Stimulated activated CD4-positive, alpha-beta T cell treated with anti-CD3 and anti-CD28 coated beads, Interleukin-1b, Interleukin-23, amount 100 ng/mL, for 4 hours (primary cell): Measurements from ENCODE around the gene TMEM72.

Experiments used
- DNase-seq, 2 donors: peaks; one replicate each; pipeline ENCODE4 v3.0.0-alpha.2; 2020; ENCODE audit warnings: low read depth in 2 of 2

TMEM72 gene

DNA sequence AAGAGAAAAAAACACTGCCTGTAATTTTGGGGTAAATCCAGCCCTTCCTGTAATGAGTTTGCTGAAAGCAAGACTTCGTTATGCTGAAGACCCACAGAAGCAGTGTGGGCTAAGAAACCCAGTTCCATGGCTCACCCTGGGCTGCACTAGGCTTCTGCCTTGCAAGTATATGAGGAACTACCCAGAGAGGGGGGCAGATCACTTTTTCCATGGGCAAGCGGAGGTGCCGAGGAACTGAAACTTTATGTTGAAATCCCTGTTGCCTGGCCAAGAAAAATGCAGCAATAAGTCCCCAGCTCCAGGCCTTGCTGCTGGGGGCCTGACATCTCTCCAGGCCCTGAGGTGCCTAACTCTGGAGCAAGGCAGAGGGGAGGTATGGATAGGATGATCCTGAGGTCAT is 57.0 kb downstream of the TMEM72 start:
- DNase-seq: no peak

DNA sequence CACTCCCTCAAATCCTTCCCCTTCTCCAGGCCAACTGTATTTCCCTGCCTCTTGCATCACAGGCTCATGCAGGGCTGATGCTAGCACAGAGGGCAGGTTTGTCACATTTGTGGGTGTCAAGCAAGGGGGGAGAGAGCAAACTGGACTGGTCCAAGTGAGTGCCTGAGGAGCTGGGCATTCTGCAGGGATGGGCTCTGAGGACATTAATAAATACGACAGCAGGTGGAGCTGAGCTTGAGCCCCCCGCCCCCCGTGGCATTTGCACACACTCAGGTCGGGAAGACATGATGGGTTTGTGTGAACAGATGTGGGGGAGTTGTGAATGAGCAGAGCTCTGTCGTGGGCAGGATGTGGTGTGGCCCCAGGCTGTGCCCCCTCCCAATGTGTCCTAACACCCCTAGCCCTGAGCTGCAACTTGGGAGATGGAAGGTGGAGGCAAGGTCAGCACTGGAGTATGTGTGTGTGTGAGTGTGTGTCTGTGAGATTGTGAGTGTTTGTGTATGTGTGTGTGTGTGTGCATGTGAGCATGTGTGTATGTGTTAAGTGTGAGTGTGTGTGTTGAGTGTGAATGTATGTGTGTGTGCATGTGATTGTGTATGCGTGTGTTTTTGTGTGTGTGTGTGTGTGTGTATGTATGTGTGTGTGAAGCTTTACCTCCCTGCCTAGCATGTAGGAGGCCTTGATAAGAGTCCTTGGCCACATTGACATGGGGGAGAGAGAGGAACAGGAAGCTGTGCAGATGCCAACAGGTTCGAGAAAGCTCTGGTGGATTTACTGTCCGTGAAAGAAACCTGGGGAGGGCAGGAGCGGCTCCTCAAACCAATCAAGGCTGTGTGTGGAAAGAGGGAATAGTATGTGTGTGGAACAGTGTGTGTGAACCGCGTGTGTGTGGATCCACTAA is 57.6 kb downstream of the TMEM72 start:
- DNase-seq: no peak

DNA sequence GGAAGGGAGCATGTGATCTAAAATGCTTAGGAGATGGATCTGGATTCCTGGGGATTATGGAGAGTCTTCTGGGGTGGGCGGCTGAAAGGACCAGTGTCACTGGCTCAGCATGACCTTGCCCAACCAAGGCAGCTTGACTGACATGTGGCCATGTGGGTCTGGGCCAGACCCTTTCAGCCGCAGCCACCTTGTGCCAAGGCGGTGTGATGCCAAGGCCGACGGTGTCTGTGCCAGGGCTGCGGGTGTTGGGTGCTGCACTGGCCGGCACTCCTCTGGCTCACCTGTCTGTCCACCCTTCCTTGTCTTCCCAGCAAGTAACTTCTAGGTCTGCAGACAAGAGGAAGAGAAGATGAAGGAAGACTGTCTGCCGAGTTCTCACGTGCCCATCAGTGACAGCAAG is 58.7 kb downstream of the TMEM72 start:
- DNase-seq: no peak

DNA sequence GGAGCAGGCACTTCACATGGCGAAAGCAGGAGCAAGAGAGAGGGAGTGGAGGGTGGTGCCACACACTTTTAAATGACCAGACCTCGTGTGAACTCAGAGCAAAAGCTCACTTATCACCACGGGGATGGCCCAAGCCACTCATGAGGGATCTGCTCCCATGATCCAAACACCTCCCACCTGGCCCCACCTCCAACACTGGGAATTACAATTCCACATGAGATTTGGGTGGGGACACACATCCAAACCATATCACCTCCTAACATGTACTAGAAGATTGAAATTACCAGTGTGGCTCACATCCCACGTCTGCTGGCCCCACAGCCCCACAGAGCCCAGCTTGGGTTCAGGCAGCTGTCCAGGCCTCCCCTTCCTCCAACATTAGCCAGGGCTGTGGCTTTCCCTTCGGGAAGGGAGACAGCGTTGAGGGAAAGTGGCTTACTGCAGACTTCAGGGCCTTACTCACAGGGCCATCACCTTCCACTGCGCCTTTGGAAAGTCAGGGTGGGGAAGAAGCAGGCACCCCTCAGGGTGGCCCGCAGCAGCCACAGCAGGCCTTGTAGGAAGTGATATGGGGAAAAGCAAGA is 59.8 kb downstream of the TMEM72 start:
- DNase-seq: no peak

DNA sequence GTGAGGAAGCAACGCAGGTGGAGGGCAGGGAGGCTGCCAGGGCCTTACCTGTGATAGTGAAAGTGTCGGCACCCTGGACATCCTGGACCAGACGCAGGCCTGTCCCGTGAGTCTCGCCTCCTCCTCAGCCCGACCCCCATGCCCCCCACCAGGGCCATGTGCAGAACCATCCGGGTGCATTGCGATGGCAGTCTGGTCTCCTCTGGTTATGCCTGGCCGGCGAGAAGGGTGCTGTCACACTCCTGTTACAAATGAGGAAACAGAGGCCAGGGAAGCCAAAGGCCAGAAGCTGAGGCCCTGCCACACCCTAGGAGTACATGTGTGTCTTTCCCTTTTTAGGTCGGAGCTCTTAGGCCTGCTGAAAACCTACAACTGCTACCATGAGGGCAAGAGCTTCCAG is 60.3 kb downstream of the TMEM72 start:
- no peak for DNase-seq

DNA sequence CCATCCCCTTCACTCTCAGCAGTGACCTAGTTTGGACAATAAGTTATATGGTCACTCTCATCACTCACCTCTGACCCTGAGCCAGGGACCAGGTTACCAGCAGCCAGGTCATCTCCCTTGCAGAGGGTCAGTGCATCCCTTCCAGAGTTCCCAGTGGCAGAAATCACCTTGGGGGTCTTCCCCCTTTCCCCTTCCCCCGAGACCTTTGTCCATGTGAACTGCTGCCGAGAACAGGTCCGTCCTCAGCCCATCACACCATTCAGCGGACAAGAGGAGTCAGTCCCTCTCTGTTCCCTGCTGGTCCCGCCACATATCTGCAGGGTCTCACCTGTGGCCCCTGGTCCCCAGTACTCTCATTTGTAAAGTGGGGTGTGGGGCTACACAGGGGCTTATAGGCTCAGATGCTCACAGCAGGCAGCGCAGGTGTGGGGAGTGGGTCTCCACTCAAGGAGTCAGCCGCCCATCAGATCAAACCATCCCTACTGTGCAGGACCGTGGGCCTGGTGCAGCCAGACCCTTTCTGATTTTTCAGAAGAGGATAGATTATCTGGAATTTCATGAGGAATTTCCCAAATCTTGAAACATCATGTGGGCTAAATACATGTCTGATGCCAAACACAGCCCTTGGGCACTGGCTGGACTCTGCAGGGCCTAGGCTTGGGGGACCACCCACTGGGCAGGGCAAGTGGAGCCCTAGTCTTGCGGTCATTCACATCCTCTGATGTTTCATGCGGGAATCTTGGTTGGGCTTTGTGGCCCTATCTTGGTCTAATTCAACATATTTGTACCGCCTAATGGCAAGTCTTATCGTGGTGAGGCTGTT is 61.0 kb downstream of the TMEM72 start:
- DNase-seq: no peak

DNA sequence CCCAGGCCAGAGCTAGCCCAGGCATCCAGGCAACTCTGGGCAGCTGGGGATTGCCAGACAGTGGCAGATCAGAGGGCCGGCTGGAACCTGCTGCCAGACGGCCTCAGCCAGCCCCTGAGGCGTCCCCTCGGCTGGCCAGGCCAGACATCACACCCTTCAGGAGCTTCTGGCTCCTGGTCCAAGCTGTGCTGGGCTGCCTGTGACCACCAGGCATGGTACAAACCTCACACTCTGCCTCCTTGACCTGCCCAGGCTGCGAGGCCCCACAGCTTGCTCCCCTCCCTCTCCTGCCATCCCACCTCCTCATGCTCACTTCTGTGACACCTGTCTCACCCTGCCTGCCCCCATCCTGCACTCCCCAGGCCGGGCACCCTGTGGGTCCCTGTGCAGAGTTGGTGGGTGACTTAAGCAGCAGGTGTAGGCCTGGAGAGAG is 61.8 kb downstream of the TMEM72 start:
- no peak for DNase-seq

DNA sequence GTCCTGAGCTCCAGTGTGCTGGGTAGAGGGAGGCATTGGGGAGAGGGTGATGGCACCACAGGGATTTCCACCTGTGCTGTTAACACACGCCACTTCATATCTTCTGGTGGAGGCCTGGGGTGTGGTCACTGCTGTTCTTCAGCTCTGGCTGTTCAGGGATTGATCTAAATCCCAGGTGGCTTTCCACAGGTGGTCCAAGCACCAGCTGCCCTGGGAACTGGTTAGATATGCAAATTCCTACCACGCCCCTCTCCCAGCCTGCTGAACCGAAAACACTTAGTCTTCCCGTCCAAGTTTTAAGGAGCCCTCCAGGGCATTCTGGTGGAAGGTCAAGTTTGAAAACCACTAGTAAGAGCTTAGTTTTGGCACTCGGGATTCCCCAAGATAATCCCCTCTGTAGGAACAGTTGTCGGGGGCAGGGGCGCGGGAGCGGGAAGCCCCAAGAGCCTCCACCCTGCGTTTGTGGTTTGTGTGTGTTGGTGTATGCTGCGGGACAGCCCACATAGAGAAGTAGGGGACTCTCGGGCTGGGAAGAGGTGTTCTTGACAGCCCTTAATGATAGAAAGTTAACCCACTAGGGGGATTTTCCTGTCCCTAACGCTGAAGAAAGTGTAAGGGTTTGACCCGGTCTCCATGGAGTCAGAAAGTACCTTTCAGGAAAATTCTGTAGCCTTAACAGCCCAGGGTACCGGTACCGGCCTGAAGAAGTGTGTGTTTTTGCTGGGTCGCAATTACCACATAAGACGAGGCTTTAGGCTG is 62.4 kb downstream of the TMEM72 start:
- DNase-seq: no peak

DNA sequence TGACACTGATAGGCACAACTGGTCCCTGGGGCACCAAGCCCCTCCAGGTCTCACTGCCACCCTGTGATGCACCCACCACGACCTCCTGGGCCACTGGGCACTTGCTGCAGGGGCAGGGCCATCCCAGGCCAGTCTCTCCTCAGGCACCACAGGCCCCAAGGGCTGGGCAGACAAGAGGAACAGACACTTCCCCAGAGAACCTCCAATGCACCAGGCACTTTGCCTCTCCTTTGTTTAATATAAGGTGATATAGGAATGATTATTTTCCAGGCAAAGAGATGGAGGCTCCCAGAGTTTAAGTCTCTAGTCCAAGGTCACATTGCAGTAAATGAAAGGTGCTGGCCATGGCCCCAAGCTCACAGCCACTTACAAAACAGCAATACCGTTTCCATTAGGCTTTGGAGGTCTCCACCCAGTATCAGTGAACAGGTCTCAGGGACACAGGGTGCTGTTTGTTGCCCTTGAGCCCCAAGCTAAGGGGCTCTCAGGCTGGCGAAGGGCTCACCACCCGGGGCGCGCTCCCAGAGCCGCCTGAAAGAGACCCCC is 63.0 kb downstream of the TMEM72 start:
- no peak for DNase-seq

DNA sequence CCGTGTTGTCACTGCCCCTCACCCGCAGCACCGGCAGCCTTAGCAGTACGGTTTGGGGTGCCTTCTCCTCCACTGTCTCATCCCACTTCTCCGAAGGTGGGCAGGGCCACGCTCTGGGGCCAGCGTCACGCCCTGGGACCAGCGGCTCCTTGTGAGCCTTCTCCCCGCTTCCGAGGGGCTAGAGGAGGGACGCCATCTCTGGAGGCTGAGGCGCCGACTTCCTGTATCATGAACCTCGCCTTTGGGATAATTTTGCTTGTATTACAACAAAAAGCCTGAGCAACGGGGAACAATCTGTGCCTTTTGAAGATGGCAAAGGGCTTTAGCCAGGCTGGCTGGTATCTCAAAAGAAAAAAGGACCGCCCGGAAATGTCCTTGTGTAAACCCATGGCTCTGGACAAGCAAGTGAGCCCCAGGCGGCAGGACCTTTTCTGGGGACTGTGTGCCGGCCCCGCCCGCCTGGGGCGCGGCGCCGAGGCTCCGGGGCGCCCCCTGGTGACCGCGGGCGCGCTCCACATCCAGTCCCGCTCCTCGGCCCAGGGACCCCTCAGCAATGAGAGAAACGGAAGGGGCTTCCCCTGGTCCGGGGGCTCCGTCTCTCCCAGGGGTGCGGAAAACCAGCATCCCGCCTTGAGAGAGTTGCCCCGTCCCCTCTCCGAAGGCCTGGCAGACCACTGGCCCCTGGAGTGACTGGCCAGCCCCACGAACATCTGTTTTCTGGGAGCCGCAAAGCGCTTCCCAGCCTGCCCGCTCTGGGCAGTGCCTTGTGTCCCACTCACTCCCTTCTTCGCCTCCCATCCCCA is 63.7 kb downstream of the TMEM72 start:
- DNase-seq: peak; percentile 57 to 61

DNA sequence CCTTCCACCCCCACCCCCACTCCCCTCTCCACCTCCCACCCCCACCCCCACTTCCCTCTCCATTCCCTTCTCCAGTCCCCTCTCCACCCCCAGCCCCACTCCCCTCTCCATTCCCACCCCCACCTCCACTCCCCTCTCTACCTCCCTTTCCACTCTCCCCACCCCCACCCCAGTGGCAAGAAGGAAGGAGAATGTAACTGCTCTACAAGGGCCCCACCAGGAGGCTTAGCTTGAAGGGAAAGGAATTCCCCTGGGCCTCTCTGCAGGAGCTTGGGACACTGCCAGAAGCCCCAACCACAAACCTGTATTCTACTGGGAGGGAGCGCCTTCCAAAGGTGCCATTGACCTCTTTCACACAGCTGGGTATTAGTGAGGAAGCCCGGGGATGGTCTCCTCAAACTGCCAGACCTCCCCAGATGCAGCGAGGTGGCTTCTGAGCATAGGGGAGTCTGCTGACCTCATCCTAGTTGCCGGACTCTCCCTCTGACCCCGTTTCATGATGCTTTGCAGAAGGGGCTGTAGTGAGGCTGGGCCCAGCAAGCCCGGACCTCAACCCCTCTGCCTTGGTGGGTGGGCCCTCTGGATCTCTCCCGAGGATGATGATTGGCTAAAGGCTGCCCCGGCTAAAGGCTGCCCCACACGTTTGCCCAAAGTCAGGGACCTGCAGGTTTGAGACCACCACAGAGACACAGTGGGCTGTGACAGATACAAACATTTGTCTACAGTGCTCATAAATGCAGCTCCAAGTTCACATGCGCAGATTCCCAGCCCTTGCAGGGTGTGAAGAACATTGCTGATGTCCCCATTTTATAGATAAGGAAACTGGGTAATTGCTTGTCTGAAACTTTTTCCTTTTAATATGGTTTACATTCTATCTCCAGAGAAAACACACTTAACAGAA is 64.5 kb downstream of the TMEM72 start:
- no peak for DNase-seq

DNA sequence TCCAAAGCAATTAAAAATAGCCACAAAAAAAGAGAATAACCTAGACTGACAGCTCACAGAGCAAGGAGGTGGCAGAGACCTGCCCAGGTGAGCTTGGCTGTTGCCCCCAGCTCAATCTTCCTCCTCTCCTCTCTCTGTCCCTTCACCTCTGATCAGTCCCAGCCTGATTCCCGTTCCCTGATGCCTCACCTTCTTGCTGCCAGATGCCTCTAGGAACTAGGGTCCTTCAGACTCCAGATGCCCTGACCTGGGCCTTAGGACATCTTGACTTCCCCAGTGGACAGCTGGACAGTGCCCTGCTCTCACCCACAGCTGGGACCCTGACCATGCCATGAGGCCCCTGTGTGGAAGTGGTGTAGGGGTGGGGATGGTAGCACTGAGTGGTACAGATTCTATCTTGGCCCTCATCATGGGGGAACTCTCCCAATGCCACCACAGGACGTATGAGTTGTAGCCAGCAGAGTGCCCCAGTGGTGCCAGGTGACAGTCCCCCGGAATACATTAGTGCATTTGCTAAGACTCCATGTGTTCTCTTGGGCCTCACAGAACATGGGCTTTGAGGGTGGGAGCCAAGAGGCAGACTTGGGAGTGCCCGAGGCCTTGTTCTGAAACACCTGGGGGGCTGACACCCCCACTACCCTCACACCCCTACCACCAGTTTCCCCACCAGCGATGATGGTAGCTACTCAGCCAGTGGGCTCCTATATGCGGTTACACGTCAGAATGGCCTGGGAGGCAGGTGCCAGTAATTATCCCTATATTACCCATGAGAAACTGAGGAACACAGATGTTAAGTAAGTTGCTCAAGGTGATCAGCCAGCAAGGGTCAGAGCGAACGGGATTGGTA is 65.4 kb downstream of the TMEM72 start:
- no peak for DNase-seq

DNA sequence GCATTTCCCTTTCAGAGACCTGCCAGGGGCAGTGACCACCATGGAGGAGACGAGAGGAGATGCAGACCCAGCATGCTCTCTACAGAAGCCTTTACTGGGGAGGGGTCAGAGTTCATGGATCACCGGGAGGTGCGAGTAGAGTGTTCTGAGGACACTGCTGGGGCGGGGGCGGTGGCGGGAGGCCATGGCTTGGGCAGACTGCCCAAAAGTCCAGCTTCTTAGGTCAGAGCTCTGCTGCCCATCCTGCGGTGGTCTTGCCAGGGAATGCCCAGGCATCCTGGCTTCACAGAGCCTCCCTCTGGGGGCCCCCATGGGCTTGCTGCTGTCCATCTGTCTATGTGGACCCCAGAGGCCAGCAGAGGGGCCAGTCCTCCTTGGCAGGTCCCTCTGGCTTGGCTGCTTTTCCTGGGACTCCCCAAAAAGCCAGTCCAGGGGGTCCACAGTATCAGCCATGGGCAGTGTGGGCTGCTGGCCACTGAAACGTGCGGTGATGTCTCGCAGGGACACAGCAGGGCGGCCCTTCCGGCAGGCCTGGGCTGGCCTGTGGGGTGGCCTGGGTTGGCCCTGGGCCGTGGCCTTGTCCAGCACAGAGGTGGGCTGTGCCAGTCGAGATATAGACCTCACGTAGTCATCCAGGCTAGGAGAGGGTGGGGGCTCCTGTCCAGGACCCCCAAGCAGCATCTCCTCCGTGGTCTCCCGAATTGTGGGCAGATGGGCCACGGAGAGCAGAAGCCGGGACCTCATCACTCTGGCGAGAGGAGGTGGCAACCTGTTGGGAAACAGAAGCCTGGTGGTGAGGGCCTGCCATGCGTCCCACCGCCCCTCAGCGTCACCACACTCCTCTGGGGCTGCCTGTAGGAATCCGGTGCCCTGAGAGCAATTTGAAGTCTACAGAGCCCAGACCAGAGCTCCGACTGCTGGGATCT is 66.4 kb downstream of the TMEM72 start:
- no peak for DNase-seq

DNA sequence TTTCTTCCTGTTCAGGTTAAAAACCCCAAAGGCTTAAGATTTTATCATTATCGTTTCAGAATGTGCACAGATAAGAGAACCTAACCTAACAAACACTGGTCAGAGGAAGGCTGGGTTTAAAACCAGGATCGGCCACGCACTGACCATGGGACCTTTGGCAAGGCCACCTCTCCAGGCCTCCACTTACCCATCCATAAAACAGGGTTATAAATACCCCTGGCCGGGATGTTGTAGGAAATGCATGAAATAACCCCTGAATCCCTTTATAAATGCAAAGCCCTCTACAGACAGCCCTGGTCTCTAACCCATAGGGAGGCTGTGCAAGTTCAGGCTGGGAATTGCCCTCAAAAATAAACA is 67.1 kb downstream of the TMEM72 start:
- no peak for DNase-seq

DNA sequence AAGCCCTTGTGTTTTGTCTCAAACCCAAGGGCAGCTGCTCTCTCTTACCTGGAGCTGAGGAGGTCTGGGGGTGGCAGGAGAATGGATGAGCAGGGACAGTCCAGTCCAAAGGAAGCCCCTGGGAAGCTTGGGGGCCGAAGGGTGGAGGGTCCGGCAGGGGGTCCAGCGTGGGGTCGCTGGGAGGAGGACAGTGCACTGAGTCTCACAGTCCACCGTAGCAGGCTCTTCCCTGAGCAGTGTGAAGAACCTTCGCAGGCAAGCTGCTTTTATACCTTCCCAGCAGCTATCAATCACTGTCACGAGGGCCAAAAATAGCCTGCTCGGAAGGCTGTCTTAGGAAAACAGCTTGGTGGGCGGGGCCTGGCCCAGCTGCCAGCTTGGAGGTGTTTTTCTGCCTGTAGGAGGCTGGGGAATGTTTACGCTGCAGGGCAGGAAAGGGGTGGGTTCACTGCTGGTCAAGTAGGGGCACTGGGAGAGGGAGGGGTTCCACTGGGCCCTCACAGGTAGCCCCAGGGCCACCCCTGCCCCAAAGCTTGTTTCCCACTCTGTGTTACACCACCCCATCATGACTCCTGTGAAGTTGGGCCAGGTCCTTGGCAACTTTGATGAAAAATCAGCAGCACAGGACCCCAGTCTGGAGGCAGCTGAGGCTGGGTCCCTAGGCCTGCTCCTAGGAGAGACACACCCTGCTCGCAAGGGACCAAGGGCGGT is 67.6 kb downstream of the TMEM72 start, which contains the start of gene DEPP1:
Gene DEPP1 (minus strand): TSS at position 240 of the 711 bp plus-strand sequence. CDS start 779 bp downstream, outside the sequence.
- no peak for DNase-seq

DNA sequence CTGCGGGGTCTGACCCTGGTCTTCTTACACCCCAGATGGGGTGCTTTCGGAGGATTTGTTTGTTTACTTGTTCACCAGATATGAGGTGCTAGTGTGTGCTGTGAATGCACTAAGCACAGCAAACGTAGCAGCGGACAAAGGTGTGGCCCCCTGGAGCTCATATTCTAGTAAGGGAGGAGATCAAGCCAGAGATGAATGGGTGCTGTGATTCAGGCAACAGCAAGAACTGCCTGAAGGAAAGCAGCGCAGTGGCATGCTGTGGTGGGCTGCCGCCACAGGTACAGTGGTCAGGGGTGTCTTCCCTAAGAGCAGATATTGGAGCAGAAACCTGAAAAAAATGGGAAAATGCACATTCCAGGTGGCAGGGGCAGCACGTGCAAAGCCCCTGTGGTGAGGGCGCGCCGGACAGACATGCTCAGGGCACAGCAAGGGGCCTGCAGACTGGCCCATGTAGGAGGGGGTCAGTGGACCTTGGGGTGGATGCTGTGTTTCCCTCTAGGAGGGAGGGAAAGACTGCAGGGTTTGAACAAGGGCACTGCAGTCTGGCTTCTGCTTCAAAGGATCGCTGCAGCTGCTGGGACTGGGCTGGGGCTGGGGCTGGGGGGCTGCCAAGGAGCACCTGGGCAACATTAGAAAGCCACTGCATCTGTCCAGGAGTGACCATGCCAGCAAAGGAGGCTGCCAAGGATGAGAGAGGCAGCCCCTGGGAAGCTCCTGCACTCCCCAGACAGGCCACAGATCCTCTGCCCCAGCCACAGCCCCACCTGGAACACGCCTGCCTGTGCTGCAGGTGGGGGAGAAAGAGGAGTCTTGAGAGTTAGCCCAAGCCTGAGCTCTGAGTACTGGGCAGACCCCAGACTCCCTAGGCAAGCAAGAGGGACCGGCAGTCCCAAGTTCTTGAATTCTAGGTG is 68.4 kb downstream of the TMEM72 start:
- no peak for DNase-seq
